HEK293T (cell line): Measurements from ENCODE around the gene TCF3.

Experiments used
- CTCF ChIA-PET: fragments of 350-600 bp; formaldehyde crosslinking; extraction: SDS; loops from one replicate; lab custom pipeline; 2021; ENCODE audit warnings: antibody characterized with exemption, inconsistent platforms; lab: Yijun Ruan, JAX
- POLR2A ChIA-PET: fragments of 350-600 bp; formaldehyde crosslinking; extraction: SDS; loops from one replicate; lab custom pipeline; 2020; ENCODE audit warnings: antibody characterized with exemption, inconsistent platforms; lab: Yijun Ruan, JAX
- DNase-seq: peaks from one replicate; pipeline ENCODE4 v3.0.0; 2012; ENCODE audit warnings: mixed read lengths; ENCODE audit errors: extremely low spot score
- ARNT ChIP-seq: fragments of 450-650 bp; IDR thresholded peaks from 2 replicates; pipeline ENCODE4 v1.6.1; 2017; ENCODE audit warnings: mild to moderate bottlenecking
- BHLHE40 ChIP-seq: fragments of 450-650 bp; IDR thresholded peaks from 2 replicates; pipeline ENCODE4 v1.6.1; 2016; ENCODE audit warnings: mild to moderate bottlenecking, moderate library complexity, borderline replicate concordance
- CTBP1 ChIP-seq: fragments of 450-650 bp; IDR thresholded peaks from 2 replicates; pipeline ENCODE4 v1.6.1; 2016; ENCODE audit warnings: borderline replicate concordance
- ELF4 ChIP-seq: fragments of 450-650 bp; IDR thresholded peaks from 2 replicates; pipeline ENCODE4 v1.6.1; 2017; ENCODE audit warnings: antibody characterized with exemption
- FOXA1 ChIP-seq: fragments of 450-650 bp; IDR thresholded peaks from 2 replicates; pipeline ENCODE4 v1.6.1; 2016; ENCODE audit warnings: mild to moderate bottlenecking
- FOXK2 ChIP-seq: fragments of 450-650 bp; IDR thresholded peaks from 2 replicates; pipeline ENCODE4 v1.6.1; 2016; ENCODE audit warnings: mild to moderate bottlenecking
- FOXM1 ChIP-seq: fragments of 450-650 bp; IDR thresholded peaks from 2 replicates; pipeline ENCODE4 v1.6.1; 2017; ENCODE audit warnings: mild to moderate bottlenecking, borderline replicate concordance
- HDGF ChIP-seq: fragments of 450-650 bp; IDR thresholded peaks from 2 replicates; pipeline ENCODE4 v1.6.1; 2017; ENCODE audit warnings: antibody characterized with exemption, borderline replicate concordance
- L3MBTL2 ChIP-seq: fragments of 450-650 bp; conservative IDR thresholded peaks from 2 replicates; pipeline ENCODE4 v1.6.1; 2016; ENCODE audit warnings: mild to moderate bottlenecking
- LEF1 ChIP-seq: fragments of 450-650 bp; IDR thresholded peaks from 2 replicates; pipeline ENCODE4 v1.6.1; 2017; ENCODE audit warnings: mild to moderate bottlenecking, borderline replicate concordance
- NFRKB ChIP-seq: fragments of 450-650 bp; IDR thresholded peaks from 2 replicates; pipeline ENCODE4 v1.6.1; 2016; ENCODE audit warnings: mild to moderate bottlenecking, moderate library complexity
- SP1 ChIP-seq: fragments of 450-650 bp; IDR thresholded peaks from 2 replicates; pipeline ENCODE4 v1.6.1; 2017
- SUZ12 ChIP-seq: fragments of 450-650 bp; IDR thresholded peaks from 2 replicates; pipeline ENCODE4 v1.6.1; 2016; ENCODE audit warnings: mild to moderate bottlenecking
- TARDBP ChIP-seq: fragments of 450-650 bp; IDR thresholded peaks from 2 replicates; pipeline ENCODE4 v1.6.1; 2016
- ZNF384 ChIP-seq: fragments of 450-650 bp; IDR thresholded peaks from 2 replicates; pipeline ENCODE4 v1.6.1; 2016
- TF ChIP-seq, protein P1 (sequence below): fragments of 450-650 bp; IDR thresholded peaks from 2 replicates; pipeline ENCODE4 v1.6.1; 2016

Gene TCF3

DNA sequence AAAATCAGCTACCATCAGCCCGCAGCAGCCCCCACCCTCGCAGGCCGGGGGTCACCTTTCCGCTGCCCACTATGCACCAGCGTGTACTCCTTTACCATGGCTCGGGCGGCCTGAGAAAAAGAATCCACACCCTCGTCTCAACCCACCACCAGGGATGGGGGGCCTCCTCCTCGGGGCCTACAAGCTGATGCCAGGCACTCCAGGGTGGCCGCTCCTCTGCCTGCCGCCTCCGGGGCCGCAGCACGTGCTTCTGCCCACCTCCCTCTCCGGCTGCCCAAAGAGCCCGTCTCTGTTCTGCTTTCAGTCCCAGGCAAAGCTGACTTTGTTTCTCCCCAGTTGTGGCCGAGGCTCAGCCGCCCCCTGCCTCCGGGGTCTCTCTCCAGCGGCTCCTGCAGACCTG, 73.2 kb downstream of the TCF3 start:
- DNase-seq: no peak
- ChIA-PET POLR2A (interaction anchor here (0.7 to 5.0 kb wide), 3 partner anchors 9 to 14 kb away, joined by 3 to 19 read pairs (median 4); no protein-coding TSS in a partner anchor), CTCF (no interaction called here)
- TF ChIP-seq FOXK2 (no peak), NFRKB (no peak), BHLHE40 (no peak), SP1 (no peak)
- TF ChIP-seq, protein P1, sequence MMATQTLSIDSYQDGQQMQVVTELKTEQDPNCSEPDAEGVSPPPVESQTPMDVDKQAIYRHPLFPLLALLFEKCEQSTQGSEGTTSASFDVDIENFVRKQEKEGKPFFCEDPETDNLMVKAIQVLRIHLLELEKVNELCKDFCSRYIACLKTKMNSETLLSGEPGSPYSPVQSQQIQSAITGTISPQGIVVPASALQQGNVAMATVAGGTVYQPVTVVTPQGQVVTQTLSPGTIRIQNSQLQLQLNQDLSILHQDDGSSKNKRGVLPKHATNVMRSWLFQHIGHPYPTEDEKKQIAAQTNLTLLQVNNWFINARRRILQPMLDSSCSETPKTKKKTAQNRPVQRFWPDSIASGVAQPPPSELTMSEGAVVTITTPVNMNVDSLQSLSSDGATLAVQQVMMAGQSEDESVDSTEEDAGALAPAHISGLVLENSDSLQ: no peak

DNA sequence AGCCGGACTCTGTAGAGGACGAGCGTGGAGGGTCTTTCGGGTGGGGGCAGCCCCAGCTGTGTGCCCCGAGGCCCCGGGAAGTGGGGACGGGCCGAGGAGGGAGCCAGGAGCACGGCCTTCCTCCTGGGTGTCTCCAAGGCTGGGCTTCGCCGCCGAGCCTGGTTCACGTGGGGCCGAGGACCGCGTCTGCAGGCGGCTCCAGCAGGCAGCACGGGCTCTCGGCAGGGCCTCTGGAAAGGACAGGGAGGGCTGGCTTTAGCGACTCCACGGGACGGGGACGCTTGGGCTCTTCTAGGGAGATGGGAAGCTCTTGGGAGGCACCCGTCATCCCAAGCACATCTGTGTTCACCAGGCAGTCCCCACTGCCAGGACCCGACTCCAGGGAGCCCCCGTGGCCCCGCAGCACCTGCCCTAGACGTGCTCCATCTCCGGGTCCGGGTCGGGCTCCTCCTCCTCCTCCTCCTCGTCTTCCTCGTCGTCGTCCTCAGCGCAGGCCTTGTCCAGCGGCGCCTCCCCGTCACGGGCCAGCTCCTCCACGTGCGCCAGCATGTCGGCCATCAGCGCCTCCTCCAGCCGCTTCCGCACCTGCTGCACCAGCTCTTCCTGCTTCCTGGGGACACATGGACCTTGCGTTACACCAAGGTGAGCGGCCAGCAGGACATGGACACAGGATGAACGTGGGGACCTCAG, 74.3 kb downstream of the TCF3 start:
- ChIA-PET CTCF (interaction anchor here (1.2 kb wide), 1 partner anchor 9 kb away, joined by 3 read pairs; no protein-coding TSS in a partner anchor), POLR2A (interaction anchor here (1.0 to 5.0 kb wide), 3 partner anchors 9 to 15 kb away, joined by 6 to 19 read pairs (median 11); partner anchors contain the start of gene MBD3)
- no peak for TF ChIP-seq LEF1
- no peak for TF ChIP-seq FOXM1
- TF ChIP-seq HDGF: no peak
- TF ChIP-seq, protein P1: no peak
- TF ChIP-seq BHLHE40: no peak
- no peak for TF ChIP-seq ZNF384
- no peak for TF ChIP-seq FOXA1
- no peak for TF ChIP-seq ARNT
- no peak for TF ChIP-seq SP1
- no peak for TF ChIP-seq L3MBTL2
- no peak for TF ChIP-seq FOXK2
- no peak for TF ChIP-seq SUZ12
- no peak for TF ChIP-seq TARDBP
- no peak for TF ChIP-seq ELF4
- TF ChIP-seq CTBP1: no peak
- TF ChIP-seq NFRKB: no peak
- no peak for DNase-seq

DNA sequence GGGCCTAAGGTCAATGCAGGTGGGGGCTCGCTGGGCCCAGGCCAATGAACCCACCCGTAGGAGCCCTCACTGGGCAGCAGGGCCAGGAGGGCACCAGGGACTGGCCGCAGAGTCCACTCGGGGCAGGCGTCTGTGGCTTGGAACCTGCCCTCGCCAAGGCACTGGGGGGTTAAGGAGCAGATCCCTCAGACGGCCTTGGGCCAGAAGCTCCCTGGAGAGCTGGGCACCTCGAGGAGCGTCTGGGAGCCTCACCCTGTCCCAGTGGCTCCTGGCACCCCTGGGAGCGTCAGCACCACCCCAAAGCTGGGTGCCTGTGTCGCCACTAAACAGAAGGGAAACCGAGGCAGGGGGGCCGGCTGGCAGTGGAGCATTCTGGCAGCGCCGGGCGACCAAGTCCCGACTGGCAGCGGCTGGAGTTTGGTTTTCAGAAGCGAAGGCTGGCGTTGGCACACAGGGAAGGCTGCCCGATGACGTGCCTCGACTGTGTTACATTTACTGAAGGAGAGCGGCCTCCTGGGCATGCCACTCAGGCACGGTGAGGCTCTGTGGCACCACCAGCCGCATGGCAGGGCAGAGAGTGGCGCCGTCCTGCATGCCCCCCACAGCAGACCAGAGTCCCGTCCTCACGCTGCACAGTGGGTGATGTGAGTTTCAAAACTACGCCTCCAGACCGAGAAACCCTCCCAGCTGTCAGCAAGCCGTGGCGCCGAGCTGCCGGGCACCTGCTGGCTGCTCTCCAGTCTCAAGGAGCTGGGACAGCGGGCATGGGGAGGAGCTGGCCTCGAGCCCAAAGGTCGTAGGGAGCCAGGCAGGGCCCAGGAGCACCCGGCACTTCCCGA, 75.1 kb downstream of the TCF3 start:
- no peak for TF ChIP-seq ZNF384
- no peak for TF ChIP-seq ELF4
- no peak for TF ChIP-seq LEF1
- no peak for TF ChIP-seq BHLHE40
- no peak for TF ChIP-seq L3MBTL2
- TF ChIP-seq ARNT: no peak
- no peak for TF ChIP-seq NFRKB
- TF ChIP-seq FOXM1: no peak
- no peak for TF ChIP-seq HDGF
- no peak for TF ChIP-seq FOXA1
- no peak for TF ChIP-seq CTBP1
- TF ChIP-seq SP1: no peak
- no peak for TF ChIP-seq TARDBP
- TF ChIP-seq, protein P1: no peak
- TF ChIP-seq FOXK2: no peak
- no peak for TF ChIP-seq SUZ12
- ChIA-PET POLR2A (interaction anchor here (1.0 to 5.0 kb wide), 3 partner anchors 10 to 16 kb away, joined by 6 to 19 read pairs (median 11); partner anchors contain the start of gene MBD3), CTCF (interaction anchor here (0.6 to 1.2 kb wide), 2 partner anchors 10 to 261 kb away, joined by 3 to 4 read pairs; no protein-coding TSS in a partner anchor)
- no peak for DNase-seq

DNA sequence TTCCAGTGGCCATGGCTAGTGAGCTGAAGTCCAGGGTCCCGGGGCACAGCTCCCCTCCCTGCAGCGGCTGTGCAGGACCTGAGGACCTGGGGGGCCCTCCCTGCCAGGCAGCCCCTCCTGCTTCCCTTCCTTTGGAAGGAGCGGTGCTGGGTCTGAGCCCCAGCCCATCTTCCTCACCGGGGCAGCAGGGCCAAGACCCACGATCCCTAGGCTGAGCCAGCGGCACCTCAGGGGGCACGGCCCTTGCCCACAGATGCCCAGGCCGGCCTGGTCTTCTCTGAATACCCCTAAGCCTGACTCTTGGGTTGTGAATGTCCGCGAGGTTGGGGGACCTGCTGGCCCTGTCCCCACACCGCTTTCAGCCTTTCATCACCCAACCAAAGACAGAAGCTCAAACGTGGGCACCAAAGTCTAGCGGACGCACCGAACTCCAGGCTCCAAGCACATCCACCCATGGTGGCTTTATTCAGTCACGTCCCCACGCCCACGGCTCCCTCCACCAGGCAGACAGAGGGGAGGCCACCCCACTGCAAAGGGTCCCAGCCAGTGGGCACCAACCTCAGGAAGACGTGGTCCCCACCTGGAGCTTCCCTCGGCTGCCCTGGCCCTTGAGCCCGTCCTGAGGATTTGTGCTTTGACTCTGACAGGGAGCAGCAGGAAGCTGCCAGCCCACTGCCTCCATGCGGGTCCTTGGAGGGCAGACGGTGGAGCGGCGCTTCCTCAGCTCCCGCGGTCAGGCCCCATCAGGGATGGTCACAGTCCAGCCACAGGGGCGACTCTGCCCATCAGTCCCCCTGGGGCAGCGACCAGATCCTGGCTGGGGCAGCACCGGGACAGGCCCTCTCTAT, 75.9 kb downstream of the TCF3 start:
- DNase-seq: no peak
- POLR2A ChIA-PET: interaction anchor here (0.9 to 5.0 kb wide), 2 partner anchors 11 to 14 kb away, joined by 3 to 19 read pairs; no protein-coding TSS in a partner anchor
- TF ChIP-seq TARDBP (no peak), SP1 (no peak), LEF1 (no peak), ELF4 (no peak), BHLHE40 (no peak), SUZ12 (no peak), FOXM1 (no peak), FOXK2 (no peak), NFRKB (no peak)
- CTCF ChIA-PET: no interaction called here
